ENCODE data around the gene QSER1. TPM values are rescaled to one million over a fixed set of nuclear protein-coding genes. Genes with fewer than 3 reads are reported as not detected.

QSER1 gene
- total and polyA plus RNA-seq, 7 donors, result 1.2 to 41.0 (median 24.6) TPM

DNA sequence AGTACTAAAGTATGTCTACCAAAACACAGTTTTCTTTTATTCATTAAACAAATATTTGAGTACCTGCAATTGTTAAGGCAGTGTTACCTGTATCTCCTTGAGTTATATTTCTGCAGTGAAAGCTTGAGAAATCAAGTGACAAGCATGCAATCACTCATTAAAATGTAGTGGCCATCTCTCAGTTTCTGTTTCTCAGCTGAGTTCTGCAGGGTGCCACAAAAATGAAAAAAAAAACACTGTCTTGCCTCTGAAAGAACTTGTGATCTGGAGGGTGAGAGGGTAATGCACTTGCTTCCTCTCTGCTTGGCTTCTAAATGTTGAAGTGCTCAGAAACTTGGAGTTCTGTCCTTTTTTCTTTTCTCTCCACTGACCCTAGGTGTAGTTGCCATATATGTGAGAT lies 6.8 kb downstream of the QSER1 start:
- H3K9me3 ChIP-seq, result no peaks in the 10 kb centered on the region
- peaks cover 0 to 5% (median 0%) of the 10 kb centered on the region in 4 donors for H3K36me3 ChIP-seq
- intact Hi-C loops (cut with DNase I), result loop anchor here (10.0 kb wide), 1 partner anchor 355 kb away; the partner anchor contains the start of gene HIPK3
- H3K4me1 ChIP-seq, result peaks cover 0 to 14% (median 5%) of the 10 kb centered on the region in 4 donors
- no peaks in the 10 kb centered on the region for H3K27me3 ChIP-seq
- no peak for TF ChIP-seq POLR2A (IDR thresholded peaks at IDR 0.05)
- TF ChIP-seq, protein P1, sequence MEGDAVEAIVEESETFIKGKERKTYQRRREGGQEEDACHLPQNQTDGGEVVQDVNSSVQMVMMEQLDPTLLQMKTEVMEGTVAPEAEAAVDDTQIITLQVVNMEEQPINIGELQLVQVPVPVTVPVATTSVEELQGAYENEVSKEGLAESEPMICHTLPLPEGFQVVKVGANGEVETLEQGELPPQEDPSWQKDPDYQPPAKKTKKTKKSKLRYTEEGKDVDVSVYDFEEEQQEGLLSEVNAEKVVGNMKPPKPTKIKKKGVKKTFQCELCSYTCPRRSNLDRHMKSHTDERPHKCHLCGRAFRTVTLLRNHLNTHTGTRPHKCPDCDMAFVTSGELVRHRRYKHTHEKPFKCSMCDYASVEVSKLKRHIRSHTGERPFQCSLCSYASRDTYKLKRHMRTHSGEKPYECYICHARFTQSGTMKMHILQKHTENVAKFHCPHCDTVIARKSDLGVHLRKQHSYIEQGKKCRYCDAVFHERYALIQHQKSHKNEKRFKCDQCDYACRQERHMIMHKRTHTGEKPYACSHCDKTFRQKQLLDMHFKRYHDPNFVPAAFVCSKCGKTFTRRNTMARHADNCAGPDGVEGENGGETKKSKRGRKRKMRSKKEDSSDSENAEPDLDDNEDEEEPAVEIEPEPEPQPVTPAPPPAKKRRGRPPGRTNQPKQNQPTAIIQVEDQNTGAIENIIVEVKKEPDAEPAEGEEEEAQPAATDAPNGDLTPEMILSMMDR (IDR thresholded peaks at IDR 0.05), result no peak
- TF ChIP-seq EP300 (IDR thresholded peaks at IDR 0.05), result no peak
- no peak overlapping the region for H3K27ac ChIP-seq
- no peak overlapping the region for H3K4me3 ChIP-seq
- DNase-seq, result no peak

DNA sequence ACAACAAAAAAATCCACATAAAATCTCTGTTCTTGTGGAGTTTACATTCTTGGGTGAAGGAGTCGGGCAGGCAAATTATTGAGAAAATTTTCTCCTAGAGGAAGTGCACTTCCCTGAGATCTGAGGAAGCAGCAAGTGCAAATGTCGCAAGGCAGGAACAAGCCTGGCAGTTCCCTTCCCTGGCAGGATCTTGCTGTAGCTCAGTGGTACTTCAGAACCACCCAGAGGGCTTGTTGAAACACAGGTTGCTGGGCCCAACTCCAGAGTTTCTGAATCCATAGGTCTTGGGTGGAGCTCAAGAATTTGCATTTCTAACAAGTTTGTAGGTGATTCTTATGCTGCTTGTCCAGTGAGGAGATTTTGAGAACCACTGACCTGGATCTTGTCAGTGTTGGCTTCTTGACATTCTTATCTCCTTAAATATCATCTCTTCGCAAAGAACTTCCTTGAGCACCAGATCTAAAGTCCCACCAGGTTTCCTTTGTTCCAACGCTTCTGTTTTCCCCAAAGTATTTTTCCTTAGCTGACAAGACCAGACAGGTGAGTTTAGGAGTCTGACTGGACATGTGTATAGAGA lies 9.6 kb downstream of the QSER1 start:
- intact Hi-C loops (cut with DNase I), result no loop called here
- no peak for DNase-seq
- TF ChIP-seq EP300 (IDR thresholded peaks at IDR 0.05) (no peak), POLR2A (IDR thresholded peaks at IDR 0.05) (no peak), POLR2AphosphoS5 (IDR thresholded peaks at IDR 0.05) (no peak)
- TF ChIP-seq, protein P1 (IDR thresholded peaks at IDR 0.05), result no peak
- 92 to 94% methylated on average over 4 of the region's 4 CpGs for WGBS, 2 donors
- no peak overlapping the region for H3K4me3 ChIP-seq
- no peak overlapping the region for H3K27ac ChIP-seq
- no peaks in the 10 kb centered on the region for H3K27me3 ChIP-seq
- peaks cover 0 to 5% (median 0%) of the 10 kb centered on the region in 4 donors for H3K36me3 ChIP-seq
- peaks cover 0 to 10% (median 4%) of the 10 kb centered on the region in 4 donors for H3K4me1 ChIP-seq
- H3K9me3 ChIP-seq, result no peaks in the 10 kb centered on the region

DNA sequence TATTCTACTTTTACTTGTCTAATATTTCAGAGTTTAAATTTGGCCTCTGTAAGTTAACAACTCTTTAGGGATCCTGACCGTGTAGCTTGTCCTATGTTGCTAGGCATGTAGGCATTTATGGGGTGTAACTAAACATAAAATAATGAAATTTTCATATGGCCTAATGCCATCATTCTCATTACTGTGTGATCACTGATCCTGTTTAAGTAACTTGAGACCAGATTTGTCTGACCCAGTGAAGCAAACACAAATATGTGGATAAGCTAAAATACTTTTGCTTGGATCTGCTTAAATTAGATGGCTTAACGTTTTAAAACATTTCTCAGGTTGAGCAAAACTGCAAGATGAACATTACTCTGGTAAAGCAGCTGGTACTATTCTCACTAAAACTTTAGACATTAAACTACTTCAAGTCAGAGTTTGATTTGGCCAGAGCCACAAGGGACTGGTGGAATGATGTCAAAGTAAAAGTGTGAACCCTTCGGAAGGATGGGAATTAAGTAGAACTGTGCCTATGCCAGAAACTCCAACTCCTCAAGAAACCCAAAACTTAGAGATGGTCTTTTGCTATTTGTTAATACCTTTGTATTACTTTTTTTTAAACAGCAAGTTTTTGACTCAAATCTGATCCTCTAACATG lies 12.5 kb downstream of the QSER1 start:
- 63 to 71% methylated on average over 3 of the region's 3 CpGs for WGBS, 2 donors
- H3K9me3 ChIP-seq, result no peaks in the 10 kb centered on the region
- H3K4me3 ChIP-seq, result no peak overlapping the region
- intact Hi-C loops (cut with DNase I), result no loop called here
- H3K4me1 ChIP-seq, result peaks cover 0 to 10% (median 4%) of the 10 kb centered on the region in 4 donors
- H3K36me3 ChIP-seq, result no peaks in the 10 kb centered on the region
- H3K27ac ChIP-seq, result no peak overlapping the region
- H3K27me3 ChIP-seq, result no peaks in the 10 kb centered on the region
- no peak for DNase-seq
- TF ChIP-seq POLR2AphosphoS5 (IDR thresholded peaks at IDR 0.05) (no peak), POLR2A (IDR thresholded peaks at IDR 0.05) (no peak), EP300 (IDR thresholded peaks at IDR 0.05) (no peak)
- TF ChIP-seq, protein P1 (IDR thresholded peaks at IDR 0.05), result no peak

DNA sequence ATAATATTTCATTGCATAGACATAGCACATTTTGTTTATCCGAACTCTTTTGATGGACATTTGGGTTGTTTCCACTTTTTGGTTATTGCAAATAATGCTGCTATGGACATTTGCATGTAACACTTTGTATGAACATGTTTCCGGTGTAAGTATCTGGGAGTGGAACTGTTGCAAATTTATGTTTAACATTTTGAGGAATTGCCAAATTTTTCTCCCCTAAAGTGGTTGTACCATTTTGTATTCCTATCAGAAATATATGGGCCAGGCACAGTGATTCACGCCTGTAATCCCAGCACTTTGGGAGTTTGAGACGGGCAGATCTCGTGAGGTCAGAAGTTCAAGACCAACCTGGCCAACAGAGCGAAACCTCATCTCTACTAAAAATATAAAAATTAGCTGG lies 16.0 kb downstream of the QSER1 start:
- Histone ChIP-seq H3K27ac (no peak overlapping the region), H3K36me3 (no peaks in the 10 kb centered on the region), H3K27me3 (no peaks in the 10 kb centered on the region), H3K4me3 (no peak overlapping the region), H3K9me3 (no peaks in the 10 kb centered on the region), H3K4me1 (peaks cover 0 to 10% (median 4%) of the 10 kb centered on the region in 4 donors)
- DNase-seq, result no peak
- 97 to 98% methylated on average over 6 of the region's 6 CpGs for WGBS, 2 donors
- intact Hi-C loops (cut with DNase I), result no loop called here
- TF ChIP-seq POLR2AphosphoS5 (IDR thresholded peaks at IDR 0.05) (no peak), POLR2A (IDR thresholded peaks at IDR 0.05) (no peak), EP300 (IDR thresholded peaks at IDR 0.05) (no peak)
- TF ChIP-seq, protein P1 (IDR thresholded peaks at IDR 0.05), result no peak

Measured in sigmoid colon (tissue), 7 donors.